DMS153 treated with DMSO at 0.1 percent for 48 hours (cell line): ENCODE results near the gene DUSP8.

Experiments
- DNase-seq: peaks from one replicate; lab custom pipeline; 2025; ENCODE audit not compliant: unreplicated experiment; lab: John Stamatoyannopoulos, UW

Gene DUSP8

DNA sequence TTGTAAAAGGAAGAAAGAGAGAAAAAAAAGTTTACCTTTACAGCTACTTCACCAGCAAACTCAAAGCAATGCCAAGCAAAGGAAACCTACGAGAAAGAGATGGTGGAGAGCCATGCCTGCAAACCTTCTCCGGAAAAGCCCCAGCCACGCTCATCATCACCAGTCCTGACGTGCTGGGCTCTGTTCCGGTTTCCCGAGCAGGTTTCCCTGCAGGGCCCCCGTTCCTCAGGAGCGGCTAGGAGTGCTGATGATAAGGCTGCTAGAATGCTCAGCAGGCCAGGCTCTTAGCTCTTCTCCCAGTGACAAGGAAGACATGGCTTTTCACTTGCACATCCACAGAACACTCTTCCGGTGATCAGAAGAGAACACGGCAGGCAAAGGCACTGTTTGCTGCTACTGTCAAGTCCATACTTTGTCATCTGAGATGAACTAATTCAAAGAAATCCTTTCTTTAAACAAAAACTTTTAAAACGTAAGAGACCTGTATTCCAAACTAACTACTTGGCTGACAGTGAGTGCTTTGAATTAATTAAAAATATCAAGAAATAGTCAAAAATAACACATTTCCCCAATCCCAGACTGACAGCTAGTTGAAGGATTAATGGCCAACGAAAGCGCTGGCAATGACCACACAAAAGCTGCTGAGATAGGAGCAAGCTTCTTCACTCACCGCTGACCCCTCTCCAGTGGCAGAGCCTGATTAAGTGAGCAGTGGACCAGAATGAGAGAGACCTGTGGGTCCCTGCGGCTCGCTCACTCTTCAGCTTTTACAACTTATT is 35.8 kb downstream of the DUSP8 start:
- DNase-seq: no peak

DNA sequence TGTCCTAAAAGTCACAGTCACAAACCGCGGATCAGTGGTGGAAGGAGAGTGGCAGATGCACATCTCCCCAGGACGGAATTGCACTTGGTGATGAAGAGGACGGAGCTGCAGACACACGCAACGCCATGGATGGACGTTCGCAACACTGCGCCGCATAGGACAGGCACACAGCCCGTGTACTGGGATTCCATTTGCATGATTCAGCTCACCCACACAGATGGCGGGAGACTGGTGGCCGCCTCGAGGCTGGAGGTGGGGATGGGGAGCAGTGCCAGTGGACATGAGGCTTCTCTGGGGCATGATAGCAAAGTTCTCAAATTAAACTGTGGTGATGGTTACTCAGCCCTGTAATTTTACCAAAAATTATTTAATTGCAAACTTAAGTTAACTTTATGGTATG is 37.4 kb downstream of the DUSP8 start:
- no peak for DNase-seq

DNA sequence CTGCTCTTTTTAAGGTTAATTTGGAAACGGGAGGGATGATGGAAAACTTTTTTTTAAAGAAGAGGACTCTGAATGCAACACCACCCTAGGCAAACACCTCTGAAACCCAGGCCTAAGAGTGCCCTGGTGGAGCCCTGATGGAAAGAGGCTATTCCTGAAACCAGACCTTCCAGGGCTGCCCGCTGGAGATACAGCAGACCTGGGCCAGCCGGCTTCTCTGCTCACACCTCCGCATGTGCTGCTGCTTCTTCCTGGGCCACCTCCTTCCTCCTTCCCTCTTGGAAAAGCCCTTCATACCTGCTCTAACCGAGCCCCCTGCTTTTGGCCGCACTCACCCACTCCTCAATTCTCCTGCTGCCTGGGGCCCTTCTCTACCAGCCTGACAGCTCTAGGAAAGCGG is 37.9 kb downstream of the DUSP8 start:
- no peak for DNase-seq

DNA sequence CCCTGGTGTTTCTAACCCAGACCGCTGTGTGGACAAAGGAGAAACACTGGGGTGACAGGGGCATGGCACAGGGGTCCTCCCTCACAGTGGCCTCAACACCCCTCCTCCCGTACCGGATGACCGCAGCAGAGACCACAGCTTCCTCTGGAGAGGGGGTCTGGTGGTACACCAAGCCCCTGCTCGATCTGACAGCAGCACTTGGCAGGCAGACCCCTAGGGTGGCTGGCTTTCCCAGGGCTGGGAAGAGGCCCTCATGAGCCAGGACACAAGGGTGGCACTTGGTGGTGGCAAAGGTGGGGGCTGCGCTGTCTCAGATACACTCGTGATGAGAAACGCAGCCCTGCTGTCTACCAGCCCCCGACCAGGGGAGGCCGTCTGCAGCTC is 38.7 kb downstream of the DUSP8 start:
- no peak for DNase-seq

DNA sequence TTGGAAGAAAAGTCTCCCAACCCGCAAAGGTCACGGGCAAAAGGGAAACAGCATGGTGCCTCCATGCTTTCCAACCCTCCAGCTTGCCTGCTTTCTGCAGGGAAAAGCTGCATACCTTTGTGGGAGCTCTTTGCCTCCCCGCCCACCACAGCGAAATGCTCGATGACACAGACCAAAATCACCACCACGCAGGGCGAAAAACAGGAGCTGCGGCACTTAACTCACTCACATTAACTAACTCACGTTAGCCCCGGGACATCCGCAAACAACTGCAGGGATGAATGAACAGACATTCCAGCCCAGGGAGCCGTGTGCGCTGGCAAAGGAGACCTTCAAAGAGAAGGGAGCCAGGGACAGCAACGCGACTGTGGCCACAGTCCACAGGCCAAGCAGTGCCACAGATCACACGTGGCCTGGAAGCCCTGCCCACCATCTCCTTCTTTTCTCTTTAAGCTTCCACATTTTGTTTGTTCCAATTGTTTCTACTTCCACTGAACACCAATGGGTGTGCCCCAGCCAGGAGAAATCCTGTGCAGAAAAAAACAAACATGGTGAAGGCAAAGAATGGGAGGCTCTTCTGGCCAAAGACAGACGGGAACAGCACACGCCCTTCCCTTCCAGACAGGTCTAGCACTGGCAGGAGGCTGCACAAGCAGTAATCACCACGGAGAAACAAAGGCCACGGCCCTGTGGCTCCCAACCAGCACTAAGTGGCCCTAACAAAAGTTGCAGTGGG is 39.3 kb downstream of the DUSP8 start:
- no peak for DNase-seq

DNA sequence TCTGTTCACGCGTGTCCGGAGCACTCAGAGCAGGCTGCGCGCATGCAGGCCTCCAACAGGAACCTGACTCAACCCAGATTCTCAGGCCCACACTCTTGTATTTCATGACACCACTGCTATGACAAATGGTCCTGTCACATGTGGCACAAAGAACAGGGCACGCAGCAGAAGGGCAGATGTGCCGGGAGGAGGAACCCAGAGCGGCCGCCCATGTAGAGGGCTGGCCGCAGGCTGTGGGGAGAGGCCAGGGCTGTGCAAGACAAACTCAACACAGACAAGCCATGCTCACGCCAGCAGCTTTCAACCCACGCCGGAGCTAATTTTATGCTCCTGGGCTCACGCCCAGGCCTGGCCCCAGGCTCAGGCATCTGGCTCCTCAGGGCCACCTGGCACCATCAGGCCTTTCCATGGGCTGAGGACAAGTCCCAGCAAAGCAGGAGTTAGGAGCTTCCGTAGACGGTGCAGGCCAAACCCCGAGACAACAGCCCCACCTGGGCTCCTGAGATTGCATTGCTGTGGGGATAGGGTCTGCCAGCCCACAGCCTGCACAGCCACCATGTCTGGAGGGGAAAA is 40.0 kb downstream of the DUSP8 start:
- no peak for DNase-seq

DNA sequence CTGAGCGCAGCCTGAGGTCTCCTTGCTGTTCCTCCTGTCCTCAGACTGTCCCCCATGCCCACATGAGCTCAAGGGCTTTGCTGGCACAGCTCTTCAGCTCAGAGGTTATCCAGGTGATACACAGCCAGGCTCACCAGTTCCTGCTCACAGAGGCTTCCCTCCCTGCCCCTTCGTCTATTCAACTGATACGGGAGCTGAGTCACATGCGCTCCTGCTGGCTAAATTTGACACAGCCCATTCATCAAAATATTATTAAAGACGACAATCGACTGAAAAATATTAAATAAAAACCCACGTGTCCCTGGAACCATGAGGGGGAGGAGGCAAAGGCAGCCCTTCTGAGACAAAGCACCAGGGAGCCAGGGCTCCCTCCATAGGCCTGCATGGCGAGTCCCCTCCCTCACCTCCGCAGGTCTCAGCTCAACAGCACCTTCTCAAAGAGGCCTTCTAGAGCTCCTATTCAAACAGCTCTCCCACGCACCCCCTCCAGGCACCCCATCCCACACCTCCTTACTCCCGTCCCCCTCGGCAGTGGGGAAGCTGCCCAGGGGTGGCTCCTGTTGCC is 40.5 kb downstream of the DUSP8 start:
- DNase-seq: no peak

DNA sequence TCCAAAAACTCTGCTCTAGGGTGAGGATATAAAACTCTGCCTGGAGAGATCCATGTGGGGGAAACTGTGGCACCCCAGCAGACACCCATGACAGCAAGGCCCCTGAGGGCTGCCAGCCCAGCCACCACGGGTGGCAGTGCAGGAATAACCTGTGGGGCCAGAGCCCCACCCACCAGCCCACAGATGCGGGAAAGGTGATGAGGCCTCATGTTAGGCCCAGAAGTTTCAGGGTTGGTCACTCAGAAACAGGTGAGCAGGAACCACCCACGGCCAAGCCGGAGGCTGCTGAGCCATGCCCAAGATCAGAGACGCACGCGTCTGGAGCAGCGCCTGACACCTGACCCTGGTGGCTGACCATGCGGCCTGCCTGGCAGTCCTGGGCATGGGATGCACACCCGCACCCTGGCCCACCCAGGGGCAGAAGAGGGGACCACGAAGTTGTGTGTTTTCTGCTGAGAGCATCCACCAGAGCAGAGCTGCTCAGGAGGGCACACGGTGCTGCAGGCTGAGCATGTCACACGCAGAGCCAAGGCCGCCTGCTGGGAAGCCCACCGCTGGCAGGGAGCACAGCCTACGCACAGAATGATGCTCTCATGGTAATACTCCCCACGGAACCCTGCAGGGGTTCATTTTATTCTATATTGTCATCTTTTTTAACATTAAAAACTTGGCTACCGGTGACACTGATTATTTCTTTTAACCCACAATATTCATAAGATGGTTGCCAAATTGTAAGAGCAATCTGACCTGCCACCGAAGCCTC is 41.2 kb downstream of the DUSP8 start:
- DNase-seq: no peak

DNA sequence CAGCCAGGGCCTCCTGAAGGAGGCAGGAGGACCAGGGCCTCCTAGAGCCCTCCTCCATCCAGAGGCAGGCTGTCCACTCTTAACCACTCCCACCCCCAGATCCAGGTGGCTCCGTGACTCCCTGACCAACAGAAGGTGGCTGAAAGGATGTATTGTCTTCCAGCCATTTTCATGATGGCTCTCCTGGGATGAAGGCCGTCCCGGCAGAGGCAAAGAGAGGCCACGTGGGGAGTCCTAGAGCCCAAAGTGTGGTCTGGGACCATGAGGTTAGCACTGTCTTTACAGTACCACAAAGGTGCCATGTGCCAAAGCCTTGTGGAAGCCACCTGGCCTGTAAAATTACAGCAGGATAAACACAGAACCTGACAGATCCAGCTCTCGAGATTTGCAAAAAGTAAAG is 42.3 kb downstream of the DUSP8 start:
- no peak for DNase-seq

DNA sequence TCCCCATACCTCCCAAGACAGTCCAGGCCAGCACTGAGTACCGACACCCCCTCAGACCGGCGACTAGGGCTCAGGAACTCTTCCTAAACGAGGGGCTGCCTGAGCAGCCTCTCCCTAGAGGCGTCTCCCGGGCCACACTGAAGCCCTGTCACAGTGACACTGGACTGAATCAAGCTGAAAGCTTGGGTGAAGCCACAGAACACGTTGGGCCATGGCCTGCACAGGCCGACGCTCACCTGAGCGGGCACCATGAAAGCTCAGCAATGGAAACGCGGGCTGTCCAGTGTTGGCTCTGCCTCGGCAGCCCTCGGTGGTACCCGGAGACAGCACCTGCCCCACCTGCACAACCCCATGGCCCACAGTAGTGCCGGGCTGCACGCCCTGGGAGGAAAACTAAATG is 42.8 kb downstream of the DUSP8 start:
- no peak for DNase-seq

DNA sequence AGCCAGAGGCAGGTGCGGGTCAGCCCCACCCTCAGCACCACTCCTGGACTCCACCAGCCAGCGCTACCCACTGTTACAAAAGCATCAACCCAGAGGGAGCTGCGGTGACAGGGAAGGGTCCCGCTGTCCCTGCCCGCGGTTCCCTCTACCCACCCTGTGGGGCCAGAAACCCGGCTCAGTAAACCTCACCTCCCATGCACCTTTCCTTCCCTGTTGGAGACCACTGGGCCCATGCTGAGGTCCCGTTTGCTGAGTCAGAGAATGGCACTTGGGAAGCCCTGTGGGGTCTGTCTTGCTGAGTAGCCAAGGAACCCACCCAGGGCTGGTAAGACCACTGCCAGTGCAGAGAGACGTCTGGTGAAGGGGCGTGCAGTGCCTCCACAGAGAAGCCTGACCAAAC is 43.4 kb downstream of the DUSP8 start:
- no peak for DNase-seq

DNA sequence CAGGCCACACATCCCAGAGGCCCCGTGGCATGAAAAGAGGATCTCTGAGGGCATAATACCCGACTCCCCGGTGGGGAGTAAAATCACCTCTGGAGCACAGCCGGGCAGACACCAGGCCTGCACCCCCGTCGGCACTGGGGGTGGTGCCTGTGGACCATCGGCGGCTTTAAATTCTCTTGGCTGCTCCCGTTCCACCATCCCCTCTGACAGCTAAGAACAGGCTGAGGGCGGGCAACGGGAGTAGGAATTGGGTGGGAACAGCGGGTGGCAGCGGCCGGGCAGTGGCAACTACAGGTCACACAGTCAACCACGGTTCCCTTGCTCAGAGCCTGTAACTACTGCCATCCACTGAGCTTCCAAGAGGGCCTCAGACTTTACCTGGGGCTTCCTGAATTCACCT is 45.3 kb downstream of the DUSP8 start:
- DNase-seq: no peak

DNA sequence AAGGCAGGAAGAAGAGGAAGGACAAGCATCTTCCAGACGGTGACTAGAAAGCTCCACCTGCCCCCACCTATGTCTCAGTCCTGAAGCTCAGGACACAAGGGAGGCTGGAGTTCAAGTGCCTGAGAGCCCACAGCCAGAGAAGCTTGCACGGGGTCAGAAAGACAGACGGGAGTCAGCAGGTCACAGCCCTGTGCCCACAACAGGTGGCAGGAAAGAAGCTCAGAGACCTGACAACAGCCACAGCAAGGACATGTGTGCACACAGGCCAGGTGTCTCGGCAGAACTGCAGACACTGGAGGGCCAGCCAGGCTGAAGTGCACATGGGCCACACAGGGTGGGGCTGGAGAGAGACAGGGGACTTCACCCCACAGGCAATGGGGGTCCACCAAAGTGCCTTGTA is 48.3 kb downstream of the DUSP8 start:
- no peak for DNase-seq

DNA sequence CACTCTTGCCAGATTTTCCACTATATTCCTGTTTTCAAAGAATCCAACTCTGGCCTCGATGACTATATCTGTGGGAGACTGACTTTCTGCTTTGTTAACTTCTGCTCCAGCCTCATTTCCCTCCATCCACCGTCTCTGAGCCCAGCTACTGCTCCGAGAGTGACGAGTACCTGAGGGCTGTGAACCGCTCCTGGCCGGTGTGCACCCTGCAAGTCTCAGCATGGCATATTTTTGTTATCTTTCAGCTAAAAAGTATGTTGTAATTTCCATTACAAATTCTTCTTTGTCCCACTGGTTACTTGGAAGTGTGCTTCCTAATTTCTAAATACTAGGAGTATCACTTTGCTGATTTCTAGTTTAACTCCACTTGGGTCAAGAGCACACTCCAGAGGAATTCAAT is 49.0 kb downstream of the DUSP8 start:
- no peak for DNase-seq

DNA sequence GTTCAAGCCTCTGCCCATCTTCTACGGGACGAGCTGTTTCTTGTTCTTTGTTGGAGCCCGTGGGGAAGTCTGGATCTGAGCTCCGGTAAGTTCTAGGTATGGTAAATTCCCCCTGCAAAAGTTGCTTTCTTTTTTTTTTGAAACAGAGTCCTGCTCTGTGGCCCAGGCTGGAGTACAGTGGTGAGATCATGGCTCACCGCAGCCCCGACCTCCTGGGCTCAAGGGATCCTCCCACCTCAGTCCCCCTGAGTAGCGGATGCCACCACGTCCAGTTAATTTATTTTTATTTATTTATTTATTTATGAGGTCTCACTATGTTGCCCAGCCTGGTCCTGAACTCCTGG is 50.0 kb downstream of the DUSP8 start:
- no peak for DNase-seq

DNA sequence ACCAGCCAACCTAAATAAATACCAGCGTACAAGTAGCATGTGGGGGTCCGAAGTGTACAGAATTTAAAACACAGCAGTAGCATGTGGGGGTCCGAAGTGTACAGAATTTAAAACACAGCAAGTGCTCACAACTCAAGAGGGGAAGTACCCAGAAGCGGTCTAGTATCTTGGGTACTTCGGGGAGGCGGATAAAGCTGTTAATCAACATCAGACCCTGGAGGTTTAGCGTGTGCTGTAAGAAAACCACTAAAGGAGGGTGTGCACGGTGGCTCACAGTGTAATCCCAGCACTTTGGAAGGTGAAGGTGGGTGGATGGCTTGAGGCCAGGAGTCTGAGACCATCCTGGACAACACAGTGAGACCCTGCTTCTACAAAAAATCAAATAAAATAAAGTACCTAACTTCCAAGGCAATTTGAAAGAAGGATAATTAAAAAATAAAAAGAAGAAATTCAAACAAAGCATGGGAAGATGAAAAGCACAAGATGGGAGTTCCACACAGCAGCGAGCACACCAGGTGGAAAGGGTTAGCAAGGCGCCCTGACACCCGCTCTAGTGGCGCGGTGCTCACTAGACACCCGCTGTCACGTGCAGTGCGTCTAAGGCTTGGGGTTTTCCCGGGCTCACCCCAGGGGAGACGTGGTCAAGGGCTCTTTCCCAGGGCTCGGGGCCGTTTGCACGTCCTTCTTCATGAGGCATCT is 50.5 kb downstream of the DUSP8 start:
- DNase-seq: no peak

DNA sequence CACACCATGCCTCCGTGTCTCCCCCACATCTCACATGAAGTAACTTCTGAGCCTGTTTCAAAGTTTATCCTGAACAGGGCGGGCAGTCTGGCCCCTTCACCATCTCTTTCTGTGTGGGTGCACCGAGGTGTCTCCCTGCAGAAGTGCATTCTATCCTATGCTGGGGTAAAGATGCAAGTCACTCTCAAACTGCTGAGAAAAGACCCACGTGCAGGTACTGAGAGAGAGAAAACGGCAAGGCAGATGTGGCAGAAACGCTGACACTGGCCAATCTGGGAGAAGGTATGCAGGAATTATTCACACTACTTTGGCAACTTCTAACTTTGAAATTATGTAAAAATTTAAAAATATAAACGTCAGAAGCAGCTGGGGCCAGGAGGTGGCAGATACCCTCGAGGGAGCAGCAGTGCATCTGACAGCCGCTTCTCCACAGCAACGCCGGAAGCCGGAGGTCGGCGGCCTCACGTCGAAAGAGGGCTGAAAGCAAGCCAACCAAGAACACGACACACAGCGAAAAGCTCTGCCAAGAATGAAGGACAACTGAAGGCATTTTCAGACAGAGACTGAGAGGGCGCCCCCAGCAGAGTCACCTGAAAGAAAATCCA is 51.3 kb downstream of the DUSP8 start:
- DNase-seq: no peak

DNA sequence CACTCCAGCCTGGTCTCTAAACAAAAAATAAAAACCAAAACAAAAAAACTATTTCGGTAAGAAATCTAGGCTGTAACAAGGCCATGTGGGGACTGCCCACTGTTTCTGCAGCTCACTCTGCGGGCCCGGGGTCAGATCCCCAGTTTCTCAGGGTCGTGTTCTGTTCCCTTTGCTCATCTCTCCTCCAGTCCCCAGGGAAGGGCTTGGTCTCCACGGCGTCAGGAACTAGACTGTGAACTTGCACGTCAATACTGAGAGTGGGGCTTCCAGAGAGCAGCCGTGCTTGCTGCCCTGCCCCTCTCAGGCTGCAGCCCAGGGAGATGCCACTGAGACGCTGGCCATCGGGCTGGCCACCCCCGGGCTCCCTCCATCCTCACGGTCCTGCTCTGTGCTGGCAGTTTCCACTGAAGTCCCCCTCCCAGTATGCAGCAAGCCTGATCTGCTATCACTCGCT is 51.8 kb downstream of the DUSP8 start:
- no peak for DNase-seq

DNA sequence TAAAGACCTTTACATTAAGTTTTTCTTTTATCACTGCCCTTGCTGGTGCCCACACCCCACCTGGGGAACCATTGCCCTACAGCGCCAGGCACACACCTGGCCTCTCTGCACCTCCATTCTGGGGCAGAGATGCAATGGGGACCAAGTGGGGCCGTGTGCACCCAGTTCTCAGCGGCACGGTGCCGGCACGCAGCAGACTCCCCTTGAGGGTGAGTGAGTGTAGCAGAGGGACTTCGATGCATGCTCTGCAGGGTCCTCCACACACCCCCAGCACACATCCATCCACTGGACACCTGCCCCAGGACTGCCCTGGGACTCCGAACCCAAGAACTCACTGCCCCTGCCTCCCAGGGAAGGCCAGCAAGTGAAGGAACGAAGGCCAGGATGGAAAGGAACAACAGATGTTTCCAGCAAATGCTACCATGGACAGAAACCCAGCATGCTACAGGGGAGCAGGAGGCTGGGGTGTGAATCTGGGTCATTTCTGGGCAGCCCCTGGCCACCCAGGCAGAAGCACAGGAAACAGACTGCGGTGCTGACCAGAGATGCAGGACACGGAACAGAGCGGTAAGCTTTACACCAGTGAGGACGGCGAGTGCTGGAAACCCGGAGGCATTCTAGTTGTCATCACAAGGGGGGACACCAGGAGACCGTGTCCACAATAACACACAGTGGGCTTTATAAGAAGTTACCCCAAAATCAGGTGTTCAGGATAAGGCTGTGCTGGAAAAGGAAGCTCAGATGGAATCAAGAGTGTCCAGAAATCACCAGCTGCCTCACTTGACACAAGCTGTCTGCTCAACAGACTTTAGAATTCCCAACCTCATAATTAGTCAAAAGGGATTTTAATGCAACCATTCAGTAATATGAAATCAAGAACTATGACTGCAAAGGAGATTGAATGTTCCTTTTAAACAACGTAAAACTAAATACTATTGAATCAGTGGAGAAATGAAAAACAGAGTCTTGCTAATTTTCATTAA is 52.8 kb downstream of the DUSP8 start:
- DNase-seq: no peak
